ENCODE data around the gene ZC3H18. TPM values are rescaled to one million over a fixed set of nuclear protein-coding genes. Genes with fewer than 3 reads are reported as not detected.

ZC3H18 gene
- total RNA-seq, 4 donors from 2014 or later: 10.6 to 25.6 (median 17.8) TPM

- DNase-seq (ENCODE audit: low spot score) (no peak), ATAC-seq (ENCODE audit: low FRiP score) (no peak)
- TF ChIP-seq, protein P1, sequence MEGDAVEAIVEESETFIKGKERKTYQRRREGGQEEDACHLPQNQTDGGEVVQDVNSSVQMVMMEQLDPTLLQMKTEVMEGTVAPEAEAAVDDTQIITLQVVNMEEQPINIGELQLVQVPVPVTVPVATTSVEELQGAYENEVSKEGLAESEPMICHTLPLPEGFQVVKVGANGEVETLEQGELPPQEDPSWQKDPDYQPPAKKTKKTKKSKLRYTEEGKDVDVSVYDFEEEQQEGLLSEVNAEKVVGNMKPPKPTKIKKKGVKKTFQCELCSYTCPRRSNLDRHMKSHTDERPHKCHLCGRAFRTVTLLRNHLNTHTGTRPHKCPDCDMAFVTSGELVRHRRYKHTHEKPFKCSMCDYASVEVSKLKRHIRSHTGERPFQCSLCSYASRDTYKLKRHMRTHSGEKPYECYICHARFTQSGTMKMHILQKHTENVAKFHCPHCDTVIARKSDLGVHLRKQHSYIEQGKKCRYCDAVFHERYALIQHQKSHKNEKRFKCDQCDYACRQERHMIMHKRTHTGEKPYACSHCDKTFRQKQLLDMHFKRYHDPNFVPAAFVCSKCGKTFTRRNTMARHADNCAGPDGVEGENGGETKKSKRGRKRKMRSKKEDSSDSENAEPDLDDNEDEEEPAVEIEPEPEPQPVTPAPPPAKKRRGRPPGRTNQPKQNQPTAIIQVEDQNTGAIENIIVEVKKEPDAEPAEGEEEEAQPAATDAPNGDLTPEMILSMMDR (IDR thresholded peaks at IDR 0.05): no peak
Measured at GRCh38 chr16:88630941-88631340, 60.7 kb downstream of the ZC3H18 start.

GRCh38 chr16:88631384-88631783 lies 61.2 kb downstream of the ZC3H18 start:
- TF ChIP-seq, protein P1 (IDR thresholded peaks at IDR 0.05): no peak
- DNase-seq (ENCODE audit: low spot score): no peak
- ATAC-seq (ENCODE audit: low FRiP score): no peak

GRCh38 chr16:88631920-88632586 lies 61.9 kb downstream of the ZC3H18 start:
- ATAC-seq (ENCODE audit: low FRiP score): no peak
- DNase-seq (ENCODE audit: low spot score): no peak
- TF ChIP-seq, protein P1 (IDR thresholded peaks at IDR 0.05): no peak

DNA sequence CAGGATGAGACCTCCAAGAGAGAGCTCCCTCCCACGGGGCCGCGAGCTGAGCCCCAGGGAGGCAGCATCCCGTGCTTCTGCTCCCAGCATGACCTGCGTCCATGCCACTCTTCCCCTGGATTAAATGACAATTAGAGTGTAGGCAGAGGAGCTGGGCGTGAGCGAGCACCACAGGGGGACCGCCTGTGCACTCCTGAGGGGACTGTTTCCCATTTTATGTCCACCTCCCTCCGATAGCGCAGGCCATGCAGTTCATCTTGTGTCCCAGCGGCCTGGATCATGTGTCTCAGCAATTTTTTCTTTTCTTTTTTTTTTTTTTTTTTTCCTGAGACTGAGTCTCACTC lies 62.4 kb downstream of the ZC3H18 start:
- DNase-seq (ENCODE audit: low spot score) (no peak), ATAC-seq (ENCODE audit: low FRiP score) (no peak)
- TF ChIP-seq, protein P1 (IDR thresholded peaks at IDR 0.05): no peak

DNA sequence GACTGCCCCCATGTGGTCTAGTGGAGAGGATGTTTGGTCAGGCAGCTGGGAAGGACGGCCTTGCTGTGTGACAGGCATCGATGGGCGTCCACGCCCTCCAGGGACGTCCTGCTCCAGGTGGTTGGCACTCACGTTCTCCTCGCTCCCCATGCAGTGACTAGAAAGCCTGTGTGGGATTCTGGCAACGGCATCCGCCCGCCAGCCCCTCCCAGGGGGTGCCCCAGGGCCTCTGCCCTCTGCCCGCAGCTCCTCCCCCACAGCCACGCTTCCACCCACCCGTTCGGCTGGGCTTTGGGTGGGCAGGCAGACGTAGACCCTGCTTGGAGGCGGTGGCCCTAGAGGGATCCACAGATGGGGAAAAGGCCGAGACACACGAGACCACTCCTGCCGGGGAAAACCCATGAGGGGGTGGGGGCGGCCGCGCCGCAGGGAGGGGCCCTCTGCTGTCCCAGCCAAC lies 63.5 kb downstream of the ZC3H18 start:
- TF ChIP-seq, protein P1 (IDR thresholded peaks at IDR 0.05): no peak
- DNase-seq (ENCODE audit: low spot score) (no peak), ATAC-seq (ENCODE audit: low FRiP score) (peak; percentile 5)

DNA sequence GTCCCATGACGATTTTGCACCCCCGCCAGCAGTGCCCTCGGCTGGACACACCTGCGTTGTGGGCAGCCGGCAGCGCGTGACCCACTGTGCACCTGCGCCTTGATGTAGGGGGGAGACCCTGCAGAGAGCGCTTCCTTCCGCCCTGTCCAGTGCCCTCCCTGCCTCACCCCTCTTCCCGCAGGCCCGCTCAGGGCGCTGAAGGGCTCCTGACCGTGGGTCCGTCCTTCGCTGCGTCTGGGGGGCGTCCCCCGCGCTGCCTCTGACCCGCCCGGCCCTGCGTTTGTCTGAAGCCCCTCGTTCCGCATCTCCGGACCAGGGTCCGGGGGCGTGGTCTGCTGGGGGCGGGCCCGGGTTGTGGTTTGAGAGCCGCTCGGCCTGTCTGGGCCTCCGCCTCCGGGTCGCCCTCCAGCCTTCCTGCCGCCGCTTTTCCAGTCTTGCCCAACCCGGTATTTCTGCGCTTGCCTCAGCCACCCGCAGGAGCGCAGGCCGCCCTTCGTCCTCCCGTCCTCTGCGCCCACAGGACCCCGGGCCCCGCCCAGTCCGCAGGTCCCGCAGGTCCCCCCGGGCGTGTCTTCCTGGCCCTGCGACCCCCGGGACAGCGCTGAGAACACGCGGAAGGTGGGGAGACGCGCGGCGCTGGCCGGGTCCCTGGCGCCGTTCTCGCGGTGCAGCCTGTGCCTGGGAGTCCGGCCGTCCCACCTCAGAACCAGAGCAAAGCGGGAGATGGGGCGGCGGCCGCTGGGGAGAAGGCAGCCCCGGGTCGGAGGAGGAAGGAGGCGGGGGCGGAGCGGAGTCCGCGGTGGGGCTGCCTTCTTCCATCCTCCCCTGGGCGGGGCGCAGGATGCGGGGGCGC lies 64.2 kb downstream of the ZC3H18 start:
- TF ChIP-seq, protein P1 (IDR thresholded peaks at IDR 0.05): no peak
- ATAC-seq (ENCODE audit: low FRiP score): peak; percentile 68
- no peak for DNase-seq (ENCODE audit: low spot score)

All from omental fat pad (tissue), 4 donors.